ENCODE data around the gene SPON2. TPM values are rescaled to one million over a fixed set of nuclear protein-coding genes. Genes with fewer than 3 reads are reported as not detected.

The SPON2 gene
- total and polyA plus RNA-seq, 2 of the 4 experiments (the other 2 are of a cell fraction), result 21.1 to 177 TPM

GRCh38 chr4:1155314-1155713 lies 17.1 kb downstream of the SPON2 start:
- ATAC-seq (ENCODE audit: low read depth) (no peak), DNase-seq (no peak)
- H3K36me3 ChIP-seq (ENCODE audit: control insufficient read depth, insufficient read depth, low read length), result no peaks in the 10 kb centered on the region
- H3K4me2 ChIP-seq (ENCODE audit: low read depth, low read length), result no peak overlapping the region
- H3K56ac ChIP-seq (ENCODE audit: extremely low read depth, insufficient read depth, low read length), result no peak overlapping the region
- H2AK9ac ChIP-seq (replicated peaks; ENCODE audit: low read depth, low read length, poor library complexity), result no peak overlapping the region
- H2BK5ac ChIP-seq (ENCODE audit: low read depth, low read length, poor library complexity, severe bottlenecking), result no peak overlapping the region
- H2AFZ ChIP-seq (replicated peaks; ENCODE audit: low read length, poor library complexity), result no peak overlapping the region
- H3K18ac ChIP-seq (ENCODE audit: low read depth, low read length), result no peak overlapping the region
- H4K91ac ChIP-seq (ENCODE audit: insufficient read depth, low read depth, low read length), result no peak overlapping the region
- H4K20me1 ChIP-seq (ENCODE audit: insufficient read depth, low read length), result no peaks in the 10 kb centered on the region; the same call in 1 of the 2 replicates
- POLR2A ChIA-PET (ENCODE audit: unreplicated experiment), result no interaction called here
- in situ Hi-C loops (cut with MboI; ENCODE audit: low sequenced_read_pairs) (loop anchor here (25.0 kb wide), 1 partner anchor 482 kb away; no protein-coding TSS in a partner anchor), dilution Hi-C loops (cut with HindIII; ENCODE audit: low sequenced_read_pairs, unreplicated experiment) (no loop called here), intact Hi-C loops (cut with micrococcal nuclease) (no loop called here)
- CTCF ChIA-PET, result no interaction called here
- WGBS, 2 experiments (ENCODE audit: extremely low coverage in 2 of 2, insufficient read length in 1 of 2), result 0% methylated on average over 1 of the region's 3 CpGs; no CpG with 5 or more reads in 1 of the 2 experiments
- BruUV-seq (replicated peaks), result no TSS peak
- H4K8ac ChIP-seq (ENCODE audit: low read depth in 2 of 2, low read length in 2 of 2), result no peak overlapping the region
- H4K5ac ChIP-seq (ENCODE audit: low read depth, low read length), result no peak overlapping the region
- no peak overlapping the region for H3K4me3 ChIP-seq (ENCODE audit: insufficient read depth, low read depth, low read length)
- peaks cover 21% of the 10 kb centered on the region for H3K9me3 ChIP-seq (ENCODE audit: control insufficient read depth, insufficient read depth, low read length)
- no peak overlapping the region for H3K14ac ChIP-seq (replicated peaks; ENCODE audit: low read depth, low read length)
- no peak overlapping the region for H3K23ac ChIP-seq (ENCODE audit: low read depth, low read length)
- H3K79me1 ChIP-seq (ENCODE audit: low read depth in 1 of 2, low read length in 2 of 2), result no peaks in the 10 kb centered on the region
- H2BK20ac ChIP-seq (ENCODE audit: low read depth, low read length), result no peak overlapping the region
- TF ChIP-seq MAFK (IDR thresholded peaks at IDR 0.05; ENCODE audit: low read depth, low read length) (no peak), USF2 (IDR thresholded peaks at IDR 0.05; ENCODE audit: low read depth, low read length) (no peak), RAD21 (IDR thresholded peaks at IDR 0.05; ENCODE audit: low read length) (no peak), RCOR1 (IDR thresholded peaks at IDR 0.05; ENCODE audit: insufficient replicate concordance, low read length) (no peak), FOS (IDR thresholded peaks at IDR 0.05; ENCODE audit: low read depth, low read length) (no peak), CEBPB (IDR thresholded peaks at IDR 0.05; ENCODE audit: low read depth, low read length) (no peak), MAZ (IDR thresholded peaks at IDR 0.05; ENCODE audit: borderline replicate concordance, low read depth, low read length) (no peak), CHD1 (IDR thresholded peaks at IDR 0.05; ENCODE audit: low read depth, low read length) (no peak), SMC3 (IDR thresholded peaks at IDR 0.05; ENCODE audit: low read depth, low read length) (no peak), MXI1 (IDR thresholded peaks at IDR 0.05; ENCODE audit: borderline replicate concordance, low read depth, low read length) (no peak)
- TF ChIP-seq, protein P1, sequence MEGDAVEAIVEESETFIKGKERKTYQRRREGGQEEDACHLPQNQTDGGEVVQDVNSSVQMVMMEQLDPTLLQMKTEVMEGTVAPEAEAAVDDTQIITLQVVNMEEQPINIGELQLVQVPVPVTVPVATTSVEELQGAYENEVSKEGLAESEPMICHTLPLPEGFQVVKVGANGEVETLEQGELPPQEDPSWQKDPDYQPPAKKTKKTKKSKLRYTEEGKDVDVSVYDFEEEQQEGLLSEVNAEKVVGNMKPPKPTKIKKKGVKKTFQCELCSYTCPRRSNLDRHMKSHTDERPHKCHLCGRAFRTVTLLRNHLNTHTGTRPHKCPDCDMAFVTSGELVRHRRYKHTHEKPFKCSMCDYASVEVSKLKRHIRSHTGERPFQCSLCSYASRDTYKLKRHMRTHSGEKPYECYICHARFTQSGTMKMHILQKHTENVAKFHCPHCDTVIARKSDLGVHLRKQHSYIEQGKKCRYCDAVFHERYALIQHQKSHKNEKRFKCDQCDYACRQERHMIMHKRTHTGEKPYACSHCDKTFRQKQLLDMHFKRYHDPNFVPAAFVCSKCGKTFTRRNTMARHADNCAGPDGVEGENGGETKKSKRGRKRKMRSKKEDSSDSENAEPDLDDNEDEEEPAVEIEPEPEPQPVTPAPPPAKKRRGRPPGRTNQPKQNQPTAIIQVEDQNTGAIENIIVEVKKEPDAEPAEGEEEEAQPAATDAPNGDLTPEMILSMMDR (conservative IDR thresholded peaks at IDR 0.05; ENCODE audit: low read depth, low read length), result no peak
- no peak overlapping the region; the same call in 1 of the 2 replicates for H3K4ac ChIP-seq (ENCODE audit: low read depth, low read length)
- no peak overlapping the region for H2AK5ac ChIP-seq (ENCODE audit: low read depth, low read length)
- H2BK120ac ChIP-seq (ENCODE audit: low read depth, low read length), result no peak overlapping the region
- H3K9me1 ChIP-seq (ENCODE audit: insufficient read depth, low read length), result peaks cover 3% of the 10 kb centered on the region; the same call in 1 of the 2 replicates
- H3K27ac ChIP-seq (ENCODE audit: insufficient read depth, low read length), result no peak overlapping the region
- peaks cover 1% of the 10 kb centered on the region; the same call in 1 of the 2 replicates for H3K4me1 ChIP-seq (ENCODE audit: control insufficient read depth, insufficient read depth, low read length)
- no peak overlapping the region for H2BK15ac ChIP-seq (ENCODE audit: low read depth, low read length)
- peaks cover 45% of the 10 kb centered on the region for H3K27me3 ChIP-seq (ENCODE audit: control insufficient read depth, insufficient read depth, low read length)
- H3K9ac ChIP-seq (ENCODE audit: low read depth, low read length), result no peak overlapping the region

All from IMR-90 (cell line).